GM12874 (cell line): ENCODE results near the gene CPXM1.

Experiments
- CTCF ChIP-seq: IDR thresholded peaks from 2 replicates; pipeline ENCODE4 v1.5.1; 2011; ENCODE audit warnings: low read depth, mild to moderate bottlenecking, control low read depth, low read length, moderate library complexity; ENCODE audit not compliant: insufficient read depth

CPXM1 gene

GRCh38 chr20:2834401-2835110 lies 34.1 kb upstream of the CPXM1 start:
- TF ChIP-seq CTCF, result no peak

GRCh38 chr20:2833761-2834160 lies 33.3 kb upstream of the CPXM1 start:
- TF ChIP-seq CTCF, result no peak

DNA sequence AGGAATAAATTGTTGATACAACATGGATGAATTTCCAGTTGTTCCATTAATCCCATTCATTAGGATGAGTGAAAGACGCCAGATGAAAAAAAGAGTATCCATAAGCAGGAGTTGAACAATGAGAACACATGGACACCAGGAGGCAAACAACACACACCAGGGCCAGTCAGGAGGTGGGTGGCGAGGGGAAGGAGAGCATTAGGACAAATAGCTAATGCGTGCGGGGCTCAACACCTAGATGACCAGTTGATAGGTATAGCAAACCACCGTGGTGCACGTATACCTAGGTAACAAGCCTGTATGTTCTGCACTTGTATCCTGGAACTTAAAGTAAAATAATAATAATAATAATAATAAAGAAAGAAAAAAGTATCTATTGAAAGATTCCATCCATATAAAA lies 28.9 kb upstream of the CPXM1 start:
- no peak for TF ChIP-seq CTCF

GRCh38 chr20:2826655-2827054 lies 26.2 kb upstream of the CPXM1 start:
- TF ChIP-seq CTCF, result no peak

DNA sequence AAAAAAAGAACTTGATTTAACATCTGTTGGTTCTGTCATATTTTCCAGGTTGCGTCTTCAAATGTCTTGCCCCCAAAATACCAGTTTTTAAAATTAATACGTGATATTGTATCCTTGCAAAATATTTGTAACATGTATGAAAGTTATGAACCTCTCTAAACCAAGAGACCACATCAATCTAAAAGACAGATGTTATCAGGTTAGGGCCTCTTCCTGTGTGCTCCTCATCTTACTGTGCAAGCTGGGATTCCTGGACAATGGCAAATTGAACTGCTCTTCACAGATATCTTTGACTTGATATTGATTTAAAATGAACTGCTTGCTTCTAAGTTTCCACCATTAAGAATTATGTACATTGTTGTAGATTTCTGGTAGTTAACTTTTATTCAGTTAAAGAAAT lies 25.3 kb upstream of the CPXM1 start:
- no peak for TF ChIP-seq CTCF

DNA sequence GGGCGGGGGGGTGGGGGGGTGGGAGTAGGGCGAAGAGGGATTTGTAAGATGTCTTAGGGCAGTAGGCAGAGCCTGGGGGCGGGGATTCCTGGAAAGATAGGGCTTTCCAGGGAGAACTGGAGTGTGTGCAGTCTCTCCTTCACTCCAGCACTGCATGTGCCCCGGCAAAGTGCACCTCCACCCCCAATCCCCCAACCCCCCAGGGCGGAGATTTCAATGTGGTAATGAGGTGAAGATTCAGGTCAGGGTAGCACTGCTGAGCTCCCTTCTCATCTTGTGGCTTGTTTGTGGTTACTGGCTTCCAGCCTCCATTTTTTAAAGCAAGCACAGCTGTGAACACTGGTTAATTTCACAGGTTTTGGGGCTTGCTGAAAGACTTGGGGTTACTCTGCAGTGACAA lies 21.6 kb upstream of the CPXM1 start:
- no peak for TF ChIP-seq CTCF

DNA sequence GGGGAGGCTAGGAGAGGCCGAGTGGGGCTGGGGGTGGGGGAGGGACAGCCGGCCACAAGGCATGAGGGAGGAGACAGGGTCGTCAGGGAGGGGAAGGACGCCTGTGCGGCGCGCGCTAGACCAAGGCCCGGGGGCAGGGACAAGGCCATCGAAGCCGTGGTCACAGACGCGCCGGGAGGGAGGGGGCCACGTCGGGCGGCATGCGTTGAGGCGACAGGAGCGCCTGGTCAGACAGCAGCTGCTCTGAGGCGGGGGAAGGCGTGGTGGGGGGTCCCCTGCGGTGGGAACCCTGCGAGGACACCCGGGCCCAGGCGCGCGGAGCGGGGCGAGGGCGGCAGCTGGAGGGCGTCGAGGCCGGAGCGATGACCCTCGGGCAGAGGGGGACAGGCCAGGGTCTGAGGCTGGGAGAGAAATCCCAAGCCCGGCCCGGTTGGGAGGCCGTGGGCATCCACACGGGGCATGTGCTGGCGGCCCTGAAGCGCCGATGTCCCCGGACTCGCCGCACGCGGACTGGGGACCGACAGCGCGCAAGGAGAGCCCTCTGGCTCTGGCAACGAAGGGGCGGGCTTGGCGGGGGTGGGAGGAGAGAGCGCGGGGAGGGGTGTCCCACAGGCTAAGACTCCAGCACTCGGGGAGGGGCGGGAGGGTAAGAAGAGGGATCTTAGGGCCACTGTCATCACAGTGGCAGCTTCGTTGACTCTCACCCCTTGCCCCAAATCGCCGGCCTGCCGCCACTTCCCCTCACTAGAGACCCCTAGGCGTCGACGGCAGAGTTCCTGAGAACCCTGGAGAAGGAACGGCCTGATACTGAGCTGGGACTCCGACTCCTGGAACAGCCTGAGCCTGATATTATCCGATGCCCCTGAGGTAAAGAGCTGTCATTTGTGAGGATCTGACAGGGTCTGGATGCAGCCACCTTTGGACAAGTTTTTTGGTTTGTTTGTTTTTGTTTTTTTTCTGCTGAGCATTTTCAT lies 20.8 kb upstream of the CPXM1 start:
- no peak for TF ChIP-seq CTCF
